Esophagus muscularis mucosa (tissue), 4 donors: ENCODE results near the gene KCNIP3.

Source experiments
- EP300 ChIP-seq: sonication (generic); formaldehyde crosslinking; IDR thresholded peaks from one replicate; pipeline ENCODE4 v1.6.1; 2017; ENCODE audit warnings: antibody characterized with exemption
- POLR2A ChIP-seq: fragments of 450-650 bp; IDR thresholded peaks from one replicate; pipeline ENCODE4 v1.6.1; 2017; ENCODE audit warnings: antibody characterized with exemption, moderate library complexity, mild to moderate bottlenecking, low read depth
- TF ChIP-seq, protein P1 (sequence below), 3 experiments: fragments of 200-600 bp in 2 of 3; fragments of 450-650 bp in 1 of 3; sonication (generic) in 2 of 3; IDR thresholded peaks; one replicate each; pipeline ENCODE4 v1.5.1; 2017 to 2019; ENCODE audit warnings: antibody characterized with exemption in 3 of 3, mild to moderate bottlenecking in 2 of 3, moderate library complexity in 1 of 3

DNA sequence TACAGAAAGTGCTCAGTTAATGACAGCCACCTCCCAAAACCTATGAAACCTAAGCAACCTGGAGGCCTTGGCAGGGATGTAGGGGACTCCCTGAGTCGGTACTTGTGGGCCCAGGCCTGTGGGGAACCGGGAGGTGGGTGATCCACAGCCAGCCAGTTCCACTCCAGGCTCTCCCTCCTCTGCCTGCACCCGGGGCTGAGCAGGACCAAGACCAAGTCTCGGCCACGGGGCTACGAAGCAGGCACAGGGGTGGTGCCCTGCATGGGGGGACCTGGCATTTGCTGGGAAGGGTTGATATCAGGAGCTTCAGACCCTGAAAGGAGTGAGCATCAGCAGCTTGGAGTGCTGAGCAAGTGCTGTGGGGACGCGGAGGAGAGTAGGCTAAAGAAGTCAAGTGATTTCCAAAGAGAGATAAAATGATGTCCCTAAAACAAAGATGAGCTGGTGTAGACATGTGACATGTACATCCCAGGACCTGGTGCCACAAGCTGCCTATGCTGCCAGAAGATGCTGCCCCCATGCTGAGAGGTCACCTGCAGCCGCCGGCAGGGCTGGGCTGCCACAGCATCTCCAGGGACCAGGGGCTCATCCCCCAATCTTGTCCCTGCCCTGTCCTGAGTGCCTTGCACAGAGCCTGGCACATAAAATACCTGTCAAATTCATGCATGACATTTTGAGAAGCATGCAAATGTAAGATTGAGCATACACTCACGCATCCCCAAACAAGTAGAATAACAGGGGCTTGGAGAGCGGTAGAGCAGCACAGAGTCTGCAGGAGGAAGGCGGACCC is 21.5 kb downstream of the KCNIP3 start:
- TF ChIP-seq, protein P1, sequence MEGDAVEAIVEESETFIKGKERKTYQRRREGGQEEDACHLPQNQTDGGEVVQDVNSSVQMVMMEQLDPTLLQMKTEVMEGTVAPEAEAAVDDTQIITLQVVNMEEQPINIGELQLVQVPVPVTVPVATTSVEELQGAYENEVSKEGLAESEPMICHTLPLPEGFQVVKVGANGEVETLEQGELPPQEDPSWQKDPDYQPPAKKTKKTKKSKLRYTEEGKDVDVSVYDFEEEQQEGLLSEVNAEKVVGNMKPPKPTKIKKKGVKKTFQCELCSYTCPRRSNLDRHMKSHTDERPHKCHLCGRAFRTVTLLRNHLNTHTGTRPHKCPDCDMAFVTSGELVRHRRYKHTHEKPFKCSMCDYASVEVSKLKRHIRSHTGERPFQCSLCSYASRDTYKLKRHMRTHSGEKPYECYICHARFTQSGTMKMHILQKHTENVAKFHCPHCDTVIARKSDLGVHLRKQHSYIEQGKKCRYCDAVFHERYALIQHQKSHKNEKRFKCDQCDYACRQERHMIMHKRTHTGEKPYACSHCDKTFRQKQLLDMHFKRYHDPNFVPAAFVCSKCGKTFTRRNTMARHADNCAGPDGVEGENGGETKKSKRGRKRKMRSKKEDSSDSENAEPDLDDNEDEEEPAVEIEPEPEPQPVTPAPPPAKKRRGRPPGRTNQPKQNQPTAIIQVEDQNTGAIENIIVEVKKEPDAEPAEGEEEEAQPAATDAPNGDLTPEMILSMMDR (IDR thresholded peaks at IDR 0.05): no peak
- no peak for TF ChIP-seq POLR2A
- TF ChIP-seq EP300: no peak
